GM23338 (cell line): ENCODE data around the gene TMEM107. TPM values are rescaled to one million over a fixed set of nuclear protein-coding genes. Genes with fewer than 3 reads are reported as not detected.

Experiments used
- ATAC-seq: fragments of 200-7000 bp; cut with Tn5 transposase; 3 replicates; pipeline ENCODE4 v1.9.1; 2020
- DNase-seq: peaks from one replicate; pipeline ENCODE4 v3.0.0-alpha.2; 2015; ENCODE audit warnings: low spot score
- H2AFZ ChIP-seq: fragments of 200-600 bp; sonication (generic); 2 replicates; pipeline ENCODE4 v1.8.0; 2016; ENCODE audit warnings: antibody characterized with exemption, mild to moderate bottlenecking, moderate library complexity
- H3F3A ChIP-seq: fragments of 200-600 bp; sonication (generic); replicated peaks from 2 replicates; pipeline ENCODE4 v1.8.0; 2017; ENCODE audit warnings: antibody characterized with exemption, mixed run types, low read depth
- H3K27ac ChIP-seq: fragments of 200-600 bp; sonication (generic); 2 replicates; pipeline ENCODE4 v1.6.1; 2016; ENCODE audit warnings: low read depth
- H3K27me3 ChIP-seq: fragments of 200-600 bp; sonication (generic); 2 replicates; pipeline ENCODE4 v1.8.0; 2016; ENCODE audit warnings: mild to moderate bottlenecking, mixed run types, moderate library complexity; ENCODE audit not compliant: insufficient read depth
- H3K36me3 ChIP-seq: fragments of 200-600 bp; sonication (generic); 2 replicates; pipeline ENCODE4 v1.8.0; 2016; ENCODE audit warnings: mild to moderate bottlenecking; ENCODE audit not compliant: insufficient read depth
- H3K4me1 ChIP-seq: fragments of 200-600 bp; sonication (generic); 2 replicates; pipeline ENCODE4 v1.8.0; 2016; ENCODE audit warnings: mild to moderate bottlenecking, moderate library complexity; ENCODE audit not compliant: insufficient read depth
- H3K4me2 ChIP-seq: fragments of 200-600 bp; sonication (generic); 2 replicates; pipeline ENCODE4 v1.7.1; 2017; ENCODE audit warnings: mixed run types
- H3K4me3 ChIP-seq: fragments of 200-600 bp; sonication (generic); 2 replicates; pipeline ENCODE4 v1.6.1; 2016; ENCODE audit warnings: mixed run types
- H3K79me2 ChIP-seq: fragments of 200-600 bp; sonication (generic); replicated peaks from 2 replicates; pipeline ENCODE4 v1.8.0; 2017; ENCODE audit warnings: mild to moderate bottlenecking; ENCODE audit not compliant: insufficient read depth
- H3K9me2 ChIP-seq: fragments of 200-600 bp; sonication (generic); 2 replicates; pipeline ENCODE4 v1.8.0; 2017; ENCODE audit not compliant: insufficient read depth
- H4K20me1 ChIP-seq: fragments of 200-600 bp; sonication (generic); replicated peaks from 2 replicates; pipeline ENCODE4 v1.8.0; 2017; ENCODE audit warnings: mild to moderate bottlenecking; ENCODE audit not compliant: insufficient read depth
- H3K27ac Mint-ChIP-seq: 2 replicates; pipeline ENCODE4 v1.8.0; 2020; ENCODE audit warnings: inconsistent platforms, mild to moderate bottlenecking, moderate library complexity, mixed read lengths
- H3K27me3 Mint-ChIP-seq: 3 replicates; pipeline ENCODE4 v1.8.0; 2022; ENCODE audit warnings: low read depth, mild to moderate bottlenecking, moderate library complexity, mixed read lengths, inconsistent platforms; ENCODE audit not compliant: insufficient read depth, poor library complexity
- H3K36me3 Mint-ChIP-seq: 3 replicates; pipeline ENCODE4 v1.8.0; 2021; ENCODE audit warnings: low read depth, mild to moderate bottlenecking, inconsistent platforms, moderate library complexity, mixed read lengths
- H3K4me1 Mint-ChIP-seq: 3 replicates; pipeline ENCODE4 v1.8.0; 2020; ENCODE audit warnings: mild to moderate bottlenecking, inconsistent platforms, mixed read lengths
- H3K4me3 Mint-ChIP-seq: 3 replicates; pipeline ENCODE4 v1.8.0; 2021; ENCODE audit warnings: moderate library complexity, mild to moderate bottlenecking, inconsistent platforms, mixed read lengths
- H3K9me3 Mint-ChIP-seq: 3 replicates; pipeline ENCODE4 v1.8.0; 2020; ENCODE audit warnings: moderate library complexity, mild to moderate bottlenecking, inconsistent platforms, mixed read lengths
- CREB1 ChIP-seq: fragments of 250-450 bp; sonication (Bioruptor Pico); IDR thresholded peaks from 2 replicates; pipeline ENCODE4 v1.5.0; 2020; ENCODE audit warnings: low read depth, mild to moderate bottlenecking, moderate library complexity
- CTCF ChIP-seq, 2 experiments: fragments of 200-600 bp in 1 of 2; sonication (generic) in 1 of 2; conservative IDR thresholded peaks; 2 replicates each; pipeline versions ENCODE4 v1.5.1 to v1.6.1; 2016 to 2017; ENCODE audit warnings: antibody characterized with exemption in 2 of 2, low read depth in 2 of 2, mild to moderate bottlenecking in 2 of 2, moderate library complexity in 1 of 2
- ETS1 ChIP-seq: IDR thresholded peaks from 2 replicates; pipeline ENCODE4 v1.6.1; 2016; ENCODE audit warnings: antibody characterized with exemption
- EZH2 ChIP-seq: fragments of 200-600 bp; sonication (generic); IDR thresholded peaks from one replicate; pipeline ENCODE4 v1.8.0; 2017; ENCODE audit warnings: antibody characterized with exemption, mild to moderate bottlenecking, low read depth; ENCODE audit not compliant: unreplicated experiment
- EZH2phosphoT487 ChIP-seq: fragments of 200-600 bp; sonication (generic); IDR thresholded peaks from one replicate; pipeline ENCODE4 v1.8.1; 2018; ENCODE audit warnings: antibody characterized with exemption; ENCODE audit not compliant: unreplicated experiment
- JUNB ChIP-seq: IDR thresholded peaks from one replicate; pipeline ENCODE4 v1.6.1; 2016; ENCODE audit warnings: antibody characterized with exemption; ENCODE audit not compliant: unreplicated experiment
- NANOG ChIP-seq: IDR thresholded peaks from 2 replicates; pipeline ENCODE4 v1.6.1; 2016; ENCODE audit warnings: antibody characterized with exemption, borderline replicate concordance
- POLR2AphosphoS5 ChIP-seq: IDR thresholded peaks from 2 replicates; pipeline ENCODE4 v1.6.1; 2016; ENCODE audit warnings: antibody characterized with exemption, low read depth
- REST ChIP-seq: IDR thresholded peaks from one replicate; pipeline ENCODE4 v1.6.1; 2018; ENCODE audit warnings: antibody characterized with exemption; ENCODE audit not compliant: unreplicated experiment
- STAT1 ChIP-seq: IDR thresholded peaks from one replicate; pipeline ENCODE4 v1.6.1; 2016; ENCODE audit warnings: antibody characterized with exemption; ENCODE audit not compliant: unreplicated experiment
- ZNF331 ChIP-seq: fragments of 250-450 bp; sonication (Bioruptor Pico); IDR thresholded peaks from 2 replicates; pipeline ENCODE4 v1.5.0; 2020; ENCODE audit warnings: low read depth, mild to moderate bottlenecking, moderate library complexity
- ZNF462 ChIP-seq: fragments of 250-450 bp; sonication (Bioruptor Pico); IDR thresholded peaks from 2 replicates; pipeline ENCODE4 v1.5.0; 2020; ENCODE audit warnings: mild to moderate bottlenecking, moderate library complexity
- polyA plus RNA-seq: library from polyadenylated mRNA; unstranded; fragments of >200 nt; fragmentation: Nextera tagmentation; extraction: Ambion mirVana; gene quantifications from 2 replicates; pipeline ENCODE4 v1.2.1, GENCODE V29; 2016
- total RNA-seq: library from RNA; depleted of rRNA; stranded (reverse); fragments of >200 nt; shearing (Covaris generic); gene quantifications from 2 replicates; pipeline ENCODE4 v1.2.3, GENCODE V29; 2014

The TMEM107 gene
- total and polyA plus RNA-seq, 2 experiments from 2014 or later: 10.8 to 20.4 TPM

GRCh38 chr17:8210761-8211458 lies 34.7 kb upstream of the TMEM107 start:
- peak overlapping the region; percentile 65 for H3K27ac ChIP-seq
- Mint-ChIP-seq H3K27me3 (peaks cover 18% of the 10 kb centered on the region), H3K9me3 (no peaks in the 10 kb centered on the region; the same call in 1 of the 3 replicates), H3K4me3 (peak overlapping the region; percentile 98), H3K4me1 (peaks cover 12% of the 10 kb centered on the region), H3K36me3 (peaks cover 35% of the 10 kb centered on the region), H3K27ac (peak overlapping the region; percentile 99)
- H3K36me3 ChIP-seq: peaks cover 16% of the 10 kb centered on the region
- peaks cover 17% of the 10 kb centered on the region; the same call in 1 of the 2 replicates for H4K20me1 ChIP-seq
- H3K4me1 ChIP-seq: peaks cover 12% of the 10 kb centered on the region
- DNase-seq (no peak), ATAC-seq (peak; percentile 6)
- H3K4me2 ChIP-seq: peak overlapping the region; percentile 35
- peaks cover 18% of the 10 kb centered on the region for H3F3A ChIP-seq
- H3K27me3 ChIP-seq: no peaks in the 10 kb centered on the region
- peaks cover 30% of the 10 kb centered on the region for H3K79me2 ChIP-seq
- peak overlapping the region; percentile 72 for H3K4me3 ChIP-seq
- TF ChIP-seq ETS1 (no peak), ZNF462 (no peak), EZH2 (no peak), NANOG (no peak), STAT1 (no peak), JUNB (no peak), EZH2phosphoT487 (no peak), ZNF331 (CRISPR knock-in tag) (no peak), CREB1 (CRISPR knock-in tag) (no peak), POLR2AphosphoS5 (no peak), CTCF (conservative IDR thresholded peaks at IDR 0.05; ENCODE audit: low read depth in 2 of 2) (no peak), REST (no peak)
- no peak overlapping the region for H2AFZ ChIP-seq
- H3K9me2 ChIP-seq: no peaks in the 10 kb centered on the region
